ENCODE measurements around the gene RAB3GAP1. TPM values are rescaled to one million over a fixed set of nuclear protein-coding genes. Genes with fewer than 3 reads are reported as not detected.
A peak's percentile ranks its signal among the peaks of the same experiment; 100 is the strongest.

Gene RAB3GAP1
- total RNA-seq, 1 experiment from 2014 or later = 42.3 TPM

- peak; percentile 79 for DNase-seq (ENCODE audit: low spot score)
Measured at GRCh38 chr2:135164431-135164830, 112.3 kb downstream of the RAB3GAP1 start.

- no peak for DNase-seq (ENCODE audit: low spot score)
Measured at GRCh38 chr2:135167273-135167672, 115.2 kb downstream of the RAB3GAP1 start.

- no peak for DNase-seq (ENCODE audit: low spot score)
Measured at GRCh38 chr2:135168204-135168856, 116.2 kb downstream of the RAB3GAP1 start.

GRCh38 chr2:135169900-135170753 is 118.0 kb downstream of the RAB3GAP1 start:
- DNase-seq (ENCODE audit: low spot score) = no peak

DNA sequence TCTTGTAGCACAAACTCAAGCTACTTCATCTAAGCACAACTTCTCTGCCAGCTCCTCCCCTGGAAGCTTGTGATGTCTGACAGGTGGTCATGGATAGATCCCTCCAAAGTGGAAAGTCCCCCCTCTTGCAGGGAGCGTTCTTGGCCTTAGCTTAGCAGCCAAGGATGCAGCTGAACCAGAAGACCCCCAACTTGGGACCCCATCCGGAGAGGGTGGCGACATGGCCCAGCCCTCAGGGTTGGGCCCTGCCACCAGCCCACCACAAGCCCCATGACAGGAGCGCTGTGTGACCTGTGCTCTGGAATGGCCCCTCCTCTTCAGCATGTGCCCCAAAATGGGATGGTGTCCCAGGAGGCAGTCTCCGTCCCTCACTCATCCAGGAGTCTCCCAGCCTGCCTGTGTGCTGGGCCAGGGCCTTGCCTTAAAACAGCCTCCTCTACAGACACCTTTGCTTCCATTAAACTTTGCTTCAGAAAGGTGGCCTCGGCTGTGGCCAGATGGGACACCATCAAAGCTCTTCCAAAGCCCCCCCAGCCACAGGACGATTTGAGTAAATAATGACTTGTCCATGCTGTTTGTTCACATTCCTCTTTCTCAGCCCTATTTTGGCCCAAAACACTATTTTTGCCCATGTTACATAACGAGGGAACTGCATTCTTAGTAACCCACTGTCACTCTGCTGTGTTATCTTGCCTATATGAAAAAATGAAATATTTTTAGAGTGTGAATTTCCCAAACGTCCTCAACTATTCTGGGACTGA is 122.1 kb downstream of the RAB3GAP1 start:
- no peak for DNase-seq (ENCODE audit: low spot score)

DNA sequence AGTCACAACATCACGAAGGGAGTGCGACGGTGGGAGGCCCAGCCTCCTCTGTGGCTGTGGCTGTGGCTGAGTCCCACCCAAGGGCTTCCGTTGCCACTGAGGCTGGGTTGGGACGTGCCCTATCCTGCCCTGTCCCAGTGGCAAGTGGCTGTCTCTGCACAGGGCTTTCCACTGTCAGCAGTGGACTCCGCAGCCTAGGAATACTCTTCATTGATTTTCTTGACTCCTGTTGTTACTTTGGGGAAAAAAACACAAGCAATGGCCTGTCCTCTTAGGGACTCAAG is 122.7 kb downstream of the RAB3GAP1 start:
- DNase-seq (ENCODE audit: low spot score) = no peak

DNA sequence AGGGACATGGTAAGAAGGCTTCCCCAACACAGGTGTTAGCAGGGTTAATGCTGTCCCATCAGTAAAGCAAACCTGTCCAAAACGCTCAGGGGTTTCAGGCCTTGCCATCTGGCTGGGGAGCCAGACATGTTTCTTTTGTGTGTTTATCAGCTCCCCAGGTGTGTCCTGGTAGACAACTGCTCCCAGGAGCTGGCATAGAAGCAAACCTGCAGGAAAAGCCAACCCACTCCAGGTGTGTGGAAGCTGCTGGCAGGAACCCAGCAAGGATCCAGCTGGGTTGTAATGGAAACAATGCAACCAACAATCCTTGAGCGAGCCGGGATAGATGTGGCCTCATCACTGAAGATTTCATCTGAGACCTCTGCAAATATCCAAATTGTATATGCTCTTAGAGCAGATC is 123.1 kb downstream of the RAB3GAP1 start:
- DNase-seq (ENCODE audit: low spot score) = no peak

GRCh38 chr2:135179689-135180088 is 127.6 kb downstream of the RAB3GAP1 start:
- DNase-seq (ENCODE audit: low spot score) = no peak

- DNase-seq (ENCODE audit: low spot score) = no peak
Measured at GRCh38 chr2:135182190-135182589, 130.1 kb downstream of the RAB3GAP1 start.

DNA sequence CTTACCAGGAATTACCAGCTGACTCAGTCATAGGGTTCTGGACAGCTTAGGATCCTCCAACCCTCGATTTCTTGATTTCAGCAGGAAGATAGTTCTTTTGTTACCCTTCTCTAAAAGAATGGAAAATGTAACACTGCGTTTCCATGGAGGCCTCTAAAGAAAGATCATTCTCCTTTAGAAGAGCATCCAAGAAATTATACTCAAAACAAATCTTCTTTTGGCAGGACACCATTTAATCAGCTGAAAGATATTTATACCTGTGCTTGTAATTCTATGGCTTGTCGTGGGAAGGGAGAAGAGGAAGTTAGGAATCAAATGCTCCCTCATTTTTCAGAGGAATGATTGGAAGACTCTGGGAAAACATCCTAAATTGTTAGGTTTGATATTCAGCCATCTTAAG is 130.5 kb downstream of the RAB3GAP1 start:
- no peak for DNase-seq (ENCODE audit: low spot score)

GRCh38 chr2:135183822-135184221 is 131.7 kb downstream of the RAB3GAP1 start:
- no peak for DNase-seq (ENCODE audit: low spot score)

GRCh38 chr2:135186054-135186453 is 134.0 kb downstream of the RAB3GAP1 start:
- DNase-seq (ENCODE audit: low spot score) = no peak

DNA sequence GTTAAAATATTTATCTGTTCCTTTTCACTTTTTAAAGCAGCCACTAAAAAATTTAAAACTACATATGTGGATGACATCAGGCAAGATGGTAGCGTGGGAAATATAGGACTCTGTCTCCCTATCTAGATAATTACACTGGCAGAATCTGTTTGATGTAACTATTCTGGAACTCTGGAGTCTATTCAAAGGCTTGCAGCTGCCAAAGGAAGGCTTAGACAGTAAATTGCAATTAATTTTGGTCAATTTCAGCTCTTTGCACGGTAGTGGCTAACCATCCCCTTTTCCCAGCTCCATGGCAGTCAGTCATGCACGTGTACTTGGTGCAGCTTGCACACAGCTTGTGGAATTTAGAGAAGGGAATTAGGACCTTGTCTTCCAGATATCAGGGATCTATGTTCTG is 135.2 kb downstream of the RAB3GAP1 start:
- DNase-seq (ENCODE audit: low spot score) = no peak

- no peak for DNase-seq (ENCODE audit: low spot score)
Measured at GRCh38 chr2:135189148-135189547, 137.1 kb downstream of the RAB3GAP1 start.

DNA sequence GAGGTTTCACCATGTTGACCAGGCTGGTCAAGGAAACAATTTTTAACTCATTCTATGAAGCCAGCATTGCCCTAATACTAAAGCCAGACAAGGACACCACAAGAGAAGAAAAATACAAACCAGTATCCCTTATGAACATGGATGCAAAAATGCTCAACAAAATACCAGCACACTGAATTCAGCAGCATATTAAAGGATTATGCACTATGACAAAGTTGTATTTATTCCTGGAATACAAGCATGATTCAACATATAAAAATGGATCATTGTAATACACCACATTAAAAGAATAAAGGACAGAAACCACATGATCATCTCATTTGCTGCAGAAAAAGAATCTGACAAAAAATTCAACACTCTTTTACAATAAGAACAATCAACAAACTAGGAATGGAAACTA is 138.7 kb downstream of the RAB3GAP1 start:
- no peak for DNase-seq (ENCODE audit: low spot score)

DNA sequence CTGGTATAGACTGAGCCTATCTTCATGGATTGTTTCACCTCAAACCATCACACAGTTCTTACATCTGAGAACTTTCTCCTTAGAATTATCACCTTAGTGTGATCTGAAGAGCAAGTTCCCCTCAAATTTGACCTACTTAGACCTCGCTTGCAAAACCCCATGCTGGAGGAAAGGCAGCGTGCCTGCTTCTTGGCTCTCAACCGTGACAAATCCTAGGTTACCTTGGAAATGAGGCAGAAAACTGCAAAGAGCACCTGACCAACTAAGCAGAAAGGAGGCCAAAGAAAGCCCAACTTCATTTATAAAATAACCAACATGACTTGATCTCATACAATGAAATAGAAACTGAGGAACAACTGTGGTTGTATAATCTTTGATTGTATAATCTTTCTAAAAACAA is 146.4 kb downstream of the RAB3GAP1 start:
- DNase-seq (ENCODE audit: low spot score) = no peak

DNA sequence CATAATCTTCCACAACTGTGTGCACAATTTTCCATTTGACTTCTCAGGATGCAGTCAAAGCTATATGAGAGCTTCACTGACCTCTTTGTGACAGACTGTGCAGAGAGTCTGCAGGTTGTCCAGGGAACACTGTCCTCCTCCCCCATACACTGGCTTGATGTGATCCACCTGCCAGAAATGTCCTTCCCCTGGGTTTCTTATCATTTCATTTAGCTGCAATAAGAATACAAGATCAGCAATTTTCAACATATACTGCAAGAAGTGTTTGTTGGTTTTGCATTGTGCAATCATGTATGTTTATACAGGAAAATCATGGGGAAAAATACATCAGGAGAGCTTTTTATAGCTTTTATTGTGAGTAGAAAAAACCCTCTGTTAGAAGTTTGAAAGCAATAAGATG is 150.7 kb downstream of the RAB3GAP1 start:
- no peak for DNase-seq (ENCODE audit: low spot score)

DNA sequence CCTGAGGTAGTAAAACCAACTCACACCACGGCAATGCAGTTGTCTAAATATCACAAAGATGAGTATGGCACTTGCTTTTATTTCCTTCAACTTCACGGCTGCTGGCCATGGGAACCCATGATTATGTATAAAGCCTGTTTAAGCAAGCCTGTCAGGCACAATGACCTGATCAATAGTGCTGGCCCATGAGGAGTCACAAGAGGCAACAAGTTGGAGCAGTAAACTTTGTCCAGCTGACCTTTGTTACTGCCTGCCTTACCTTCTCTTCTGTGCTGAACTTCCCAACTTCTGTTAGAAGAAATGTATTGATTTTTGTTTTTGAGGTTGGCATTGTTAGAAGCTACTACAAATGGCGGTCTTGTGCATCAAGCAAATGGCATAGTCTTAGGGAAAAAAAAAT is 151.9 kb downstream of the RAB3GAP1 start:
- DNase-seq (ENCODE audit: low spot score) = no peak

DNA sequence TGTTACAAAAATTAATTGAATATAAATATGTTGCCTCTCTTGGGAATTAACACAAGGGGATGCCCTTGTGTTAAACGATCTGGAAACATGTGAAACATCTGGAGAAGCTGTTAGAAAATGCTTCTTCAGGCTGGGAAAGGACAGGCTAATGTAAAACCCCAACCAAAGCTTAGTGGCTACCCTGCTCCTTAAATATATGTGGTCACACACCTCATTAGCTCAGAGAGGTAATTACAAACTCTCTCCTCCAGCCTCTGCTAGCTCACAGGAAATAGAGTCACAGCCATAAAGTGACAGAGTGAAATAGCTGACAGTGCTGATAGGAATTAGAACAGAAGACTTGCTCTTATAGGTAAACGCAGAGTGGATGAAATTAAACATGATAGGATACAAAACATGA is 155.9 kb downstream of the RAB3GAP1 start:
- DNase-seq (ENCODE audit: low spot score) = no peak

GRCh38 chr2:135212757-135213156 is 160.7 kb downstream of the RAB3GAP1 start:
- DNase-seq (ENCODE audit: low spot score) = no peak

DNA sequence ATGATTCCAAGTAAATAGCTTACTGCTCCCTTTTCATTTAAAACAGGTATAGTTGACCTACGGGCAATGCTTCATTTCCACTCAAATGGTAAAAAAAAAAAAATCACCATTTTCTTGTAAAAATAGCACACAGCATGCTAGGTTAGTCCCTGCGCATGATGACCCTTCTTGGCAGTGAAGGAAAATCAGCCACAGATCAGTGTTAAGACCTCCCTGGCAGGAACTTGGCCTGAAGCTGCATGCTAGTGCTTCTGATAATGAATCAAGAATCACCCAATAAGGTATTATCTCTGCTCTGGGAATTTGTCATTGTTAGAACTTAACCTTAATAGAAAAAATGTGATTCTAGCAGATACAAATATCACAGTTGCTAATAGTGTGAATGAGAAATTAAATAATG is 166.3 kb downstream of the RAB3GAP1 start:
- no peak for DNase-seq (ENCODE audit: low spot score)

GRCh38 chr2:135219226-135219625 is 167.1 kb downstream of the RAB3GAP1 start:
- no peak for DNase-seq (ENCODE audit: low spot score)
